Progenitor cell of endocrine pancreas (in vitro differentiated cells): ENCODE results near the gene CDK14. TPM values are rescaled to one million over a fixed set of nuclear protein-coding genes. Genes with fewer than 3 reads are reported as not detected.
A peak's percentile ranks its signal among the peaks of the same experiment; 100 is the strongest.

Experiments
- DNase-seq: peaks from one replicate; pipeline ENCODE4 v3.0.0; 2021; ENCODE audit warnings: low spot score; ENCODE audit not compliant: unreplicated experiment
- H3K27ac Mint-ChIP-seq: 2 replicates; pipeline ENCODE4 v1.8.0; 2021; ENCODE audit warnings: mild to moderate bottlenecking, moderate library complexity, mixed read lengths
- H3K27me3 Mint-ChIP-seq: 2 replicates; pipeline ENCODE4 v1.8.0; 2021; ENCODE audit warnings: mixed read lengths
- H3K36me3 Mint-ChIP-seq: 2 replicates; pipeline ENCODE4 v1.8.0; 2022; ENCODE audit warnings: mixed read lengths; ENCODE audit not compliant: insufficient read depth
- H3K4me1 Mint-ChIP-seq: 2 replicates; pipeline ENCODE4 v1.8.0; 2021; ENCODE audit warnings: low read depth, mixed read lengths
- H3K4me3 Mint-ChIP-seq: 2 replicates; pipeline ENCODE4 v1.8.0; 2021; ENCODE audit warnings: low read depth, mild to moderate bottlenecking, moderate library complexity, mixed read lengths
- H3K9me3 Mint-ChIP-seq: 2 replicates; pipeline ENCODE4 v1.8.0; 2021; ENCODE audit warnings: low read depth, mixed read lengths
- total RNA-seq: library from RNA; stranded (reverse); gene quantifications from 2 replicates; pipeline ENCODE4 v1.2.1, GENCODE V29; 2021
- TF ChIP-seq, protein P1 (sequence below): fragments of 200-600 bp; sonication (generic); IDR thresholded peaks from one replicate; pipeline ENCODE4 v1.5.0; 2021; ENCODE audit warnings: antibody characterized with exemption, mild to moderate bottlenecking; ENCODE audit not compliant: unreplicated experiment

CDK14 gene
- total RNA-seq, 1 donor from 2014 or later: 117 TPM

DNA sequence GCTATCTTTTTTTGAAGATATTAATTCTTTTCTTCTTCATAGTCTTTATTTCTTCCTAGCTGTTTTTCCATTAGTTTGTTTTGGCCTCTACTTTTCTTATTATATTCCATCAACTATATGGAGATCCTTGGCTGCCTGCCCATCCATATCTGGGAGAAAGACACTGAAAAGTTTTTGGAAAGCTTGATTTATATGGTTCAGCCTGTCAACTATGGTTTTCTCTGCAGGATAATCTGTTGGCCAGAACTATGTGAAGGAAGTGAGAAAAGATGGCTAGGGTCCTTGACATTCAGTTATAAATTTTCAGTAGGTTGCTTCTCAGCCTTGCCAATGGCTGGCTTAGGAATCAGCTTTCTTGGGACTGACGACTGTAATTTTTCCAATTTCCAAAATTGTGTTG is 10.0 kb upstream of the CDK14 start:
- TF ChIP-seq, protein P1, sequence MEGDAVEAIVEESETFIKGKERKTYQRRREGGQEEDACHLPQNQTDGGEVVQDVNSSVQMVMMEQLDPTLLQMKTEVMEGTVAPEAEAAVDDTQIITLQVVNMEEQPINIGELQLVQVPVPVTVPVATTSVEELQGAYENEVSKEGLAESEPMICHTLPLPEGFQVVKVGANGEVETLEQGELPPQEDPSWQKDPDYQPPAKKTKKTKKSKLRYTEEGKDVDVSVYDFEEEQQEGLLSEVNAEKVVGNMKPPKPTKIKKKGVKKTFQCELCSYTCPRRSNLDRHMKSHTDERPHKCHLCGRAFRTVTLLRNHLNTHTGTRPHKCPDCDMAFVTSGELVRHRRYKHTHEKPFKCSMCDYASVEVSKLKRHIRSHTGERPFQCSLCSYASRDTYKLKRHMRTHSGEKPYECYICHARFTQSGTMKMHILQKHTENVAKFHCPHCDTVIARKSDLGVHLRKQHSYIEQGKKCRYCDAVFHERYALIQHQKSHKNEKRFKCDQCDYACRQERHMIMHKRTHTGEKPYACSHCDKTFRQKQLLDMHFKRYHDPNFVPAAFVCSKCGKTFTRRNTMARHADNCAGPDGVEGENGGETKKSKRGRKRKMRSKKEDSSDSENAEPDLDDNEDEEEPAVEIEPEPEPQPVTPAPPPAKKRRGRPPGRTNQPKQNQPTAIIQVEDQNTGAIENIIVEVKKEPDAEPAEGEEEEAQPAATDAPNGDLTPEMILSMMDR: no peak
- Mint-ChIP-seq H3K27me3 (no peaks in the 10 kb centered on the region), H3K27ac (no peak overlapping the region), H3K4me3 (no peak overlapping the region), H3K4me1 (no peaks in the 10 kb centered on the region), H3K36me3 (peaks cover 2% of the 10 kb centered on the region), H3K9me3 (no peaks in the 10 kb centered on the region)
- DNase-seq: no peak

DNA sequence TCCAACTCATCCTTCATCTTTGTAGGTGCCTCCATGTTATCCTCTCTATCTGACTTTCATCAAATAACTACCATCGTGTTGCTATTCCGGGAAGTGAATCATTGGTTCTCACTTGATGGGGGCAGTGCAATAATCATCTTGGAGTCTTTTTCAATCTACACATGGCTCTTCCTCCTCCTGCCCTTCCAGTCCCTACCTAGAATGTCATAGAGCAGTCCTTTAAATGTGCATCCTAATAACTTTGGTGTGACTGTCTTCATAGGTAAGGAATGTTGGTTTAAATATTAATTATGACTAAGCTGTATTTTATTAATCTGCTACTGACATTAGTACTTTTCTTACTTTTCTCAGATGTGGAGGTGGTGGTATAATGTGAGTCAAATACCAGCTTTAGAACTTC is 8.4 kb upstream of the CDK14 start:
- Mint-ChIP-seq H3K4me1 (no peaks in the 10 kb centered on the region), H3K9me3 (no peaks in the 10 kb centered on the region), H3K27ac (no peak overlapping the region), H3K36me3 (peaks cover 2% of the 10 kb centered on the region), H3K4me3 (no peak overlapping the region), H3K27me3 (no peaks in the 10 kb centered on the region)
- no peak for DNase-seq
- TF ChIP-seq, protein P1: no peak

DNA sequence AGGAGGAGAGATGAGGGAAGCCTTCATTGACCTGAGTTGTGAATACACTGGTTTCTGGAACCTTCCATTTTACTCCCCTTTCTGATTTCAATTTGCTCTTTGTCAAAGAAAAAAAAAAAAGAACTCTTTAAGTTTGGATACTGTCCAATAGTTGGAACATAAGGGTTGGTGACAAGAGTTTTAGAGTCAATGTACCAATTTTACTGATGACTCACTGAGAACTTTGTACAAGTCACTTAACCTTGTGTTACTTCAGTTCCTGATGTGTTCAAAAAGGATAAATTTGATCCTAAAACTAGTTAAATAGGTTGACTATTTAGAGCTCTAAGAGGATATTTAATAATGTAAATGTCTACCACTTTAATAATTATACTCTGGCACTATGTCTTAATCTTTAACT is 4.1 kb upstream of the CDK14 start:
- H3K36me3 Mint-ChIP-seq: peaks cover 2% of the 10 kb centered on the region
- no peak overlapping the region for H3K27ac Mint-ChIP-seq
- no peaks in the 10 kb centered on the region for H3K9me3 Mint-ChIP-seq
- TF ChIP-seq, protein P1: no peak
- no peaks in the 10 kb centered on the region for H3K27me3 Mint-ChIP-seq
- no peak for DNase-seq
- peaks cover 10% of the 10 kb centered on the region for H3K4me1 Mint-ChIP-seq
- H3K4me3 Mint-ChIP-seq: no peak overlapping the region

DNA sequence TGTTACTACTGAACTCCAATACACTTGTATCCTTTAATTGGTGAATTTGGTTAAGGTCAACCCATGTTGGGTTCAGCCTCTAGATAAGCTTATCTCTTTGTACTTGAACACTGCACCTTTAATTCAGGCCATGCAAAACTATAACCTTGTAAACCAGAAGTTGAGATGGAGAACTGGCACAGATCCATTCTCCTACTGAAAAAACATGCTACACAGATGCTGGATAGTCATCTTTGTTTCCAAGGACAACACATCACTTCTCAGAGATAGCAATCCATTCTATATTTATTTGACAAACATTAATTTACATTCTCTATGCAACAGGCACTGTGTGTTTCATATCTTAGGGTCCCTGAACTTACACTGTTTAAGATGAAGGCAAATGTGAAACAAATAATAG is 2.9 kb upstream of the CDK14 start:
- Mint-ChIP-seq H3K27ac (no peak overlapping the region), H3K27me3 (no peaks in the 10 kb centered on the region)

DNA sequence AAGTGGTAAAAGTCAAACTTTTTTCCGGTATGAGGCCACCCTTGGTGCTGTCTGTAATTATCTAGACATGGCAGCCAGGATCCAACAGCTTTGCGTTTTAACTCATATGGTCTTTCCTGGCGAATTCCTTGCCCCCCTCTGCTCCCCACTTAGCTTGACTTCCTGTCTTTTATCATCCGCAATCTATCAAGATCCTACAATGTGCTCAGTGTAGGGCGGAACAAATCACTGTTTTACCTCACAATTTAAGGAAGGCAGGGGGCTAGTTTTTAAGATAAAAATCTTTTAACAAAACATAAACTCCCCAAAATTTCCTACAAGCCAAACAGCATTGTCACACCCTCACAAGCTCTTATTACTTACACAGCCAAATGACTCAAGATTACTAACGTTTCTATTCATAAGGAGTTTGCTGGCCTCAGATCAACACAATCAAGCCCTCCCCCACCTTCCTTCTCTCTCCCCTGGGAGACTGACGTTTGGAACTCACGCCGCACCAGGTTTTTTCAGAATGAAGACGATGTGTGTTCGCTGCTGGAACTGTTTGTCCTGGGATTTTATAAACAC is 1.3 kb upstream of the CDK14 start:
- TF ChIP-seq, protein P1: no peak
- Mint-ChIP-seq H3K27me3 (no peaks in the 10 kb centered on the region), H3K4me1 (peaks cover 28% of the 10 kb centered on the region), H3K9me3 (no peaks in the 10 kb centered on the region), H3K36me3 (no peaks in the 10 kb centered on the region), H3K4me3 (peak overlapping the region; percentile 83), H3K27ac (peak overlapping the region; percentile 91)
- DNase-seq: no peak

More for the DNA sequence above, 2.9 kb upstream of the CDK14 start:
- Mint-ChIP-seq H3K4me1 (peaks cover 20% of the 10 kb centered on the region), H3K9me3 (no peaks in the 10 kb centered on the region), H3K4me3 (no peak overlapping the region), H3K36me3 (peaks cover 2% of the 10 kb centered on the region)
- TF ChIP-seq, protein P1: no peak
- no peak for DNase-seq
